GM11168 (cell line): Measurements from ENCODE around the gene NFIL3.

ENCODE experiments used
- in situ Hi-C: fragments of 300-500 bp; cut with MboI; formaldehyde crosslinking; loops from one replicate; pipeline ENCODE4 v1.12.0; 2022; ENCODE audit warnings: low sequenced_read_pairs; ENCODE audit not compliant: unreplicated experiment

The NFIL3 gene

DNA sequence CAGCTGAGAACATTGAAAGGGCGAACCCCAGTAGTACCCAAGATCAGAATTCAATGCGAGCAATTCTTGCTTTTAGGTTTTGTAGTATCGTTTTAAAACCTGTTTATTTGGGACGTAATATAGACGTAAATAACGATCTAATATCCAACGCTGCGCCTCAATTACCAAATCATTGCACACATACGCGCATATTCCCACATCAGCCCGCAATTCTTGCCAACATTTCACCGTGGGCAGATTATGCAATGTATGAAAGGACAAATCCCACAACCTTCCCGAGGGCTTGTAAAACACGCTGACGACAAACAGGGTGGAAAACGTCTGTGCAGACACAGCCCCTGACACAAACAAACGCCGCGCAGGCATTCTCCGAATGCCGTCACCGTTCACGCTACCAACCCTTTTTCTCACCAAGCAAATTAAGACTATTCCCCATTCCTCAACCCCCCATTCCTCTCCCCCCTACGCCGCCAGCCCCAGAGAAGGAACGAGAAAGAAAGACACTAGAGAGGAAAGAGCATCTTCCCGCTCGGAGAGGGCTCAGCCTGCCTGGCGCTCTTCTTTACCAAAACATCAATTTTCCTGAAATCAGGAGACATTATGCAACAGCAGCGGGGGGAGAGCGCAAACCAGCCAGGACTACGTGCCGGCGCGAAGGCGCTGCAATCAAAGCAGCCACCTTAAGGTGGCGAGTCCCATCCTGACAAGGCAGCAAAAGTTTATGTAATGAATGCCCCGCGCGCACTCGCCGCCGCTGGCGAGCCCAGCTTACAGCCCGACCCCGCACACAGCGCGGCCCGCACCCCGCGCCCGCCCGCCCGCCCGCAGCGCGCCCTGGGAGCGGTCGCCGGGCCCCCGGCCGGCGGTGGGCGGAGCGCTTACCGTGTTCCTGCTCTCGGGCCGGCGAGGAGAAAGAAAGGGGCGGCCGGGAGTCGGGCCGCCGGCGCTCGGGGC lies 597 bp downstream of the NFIL3 start:
- in situ Hi-C loops, result no loop called here

DNA sequence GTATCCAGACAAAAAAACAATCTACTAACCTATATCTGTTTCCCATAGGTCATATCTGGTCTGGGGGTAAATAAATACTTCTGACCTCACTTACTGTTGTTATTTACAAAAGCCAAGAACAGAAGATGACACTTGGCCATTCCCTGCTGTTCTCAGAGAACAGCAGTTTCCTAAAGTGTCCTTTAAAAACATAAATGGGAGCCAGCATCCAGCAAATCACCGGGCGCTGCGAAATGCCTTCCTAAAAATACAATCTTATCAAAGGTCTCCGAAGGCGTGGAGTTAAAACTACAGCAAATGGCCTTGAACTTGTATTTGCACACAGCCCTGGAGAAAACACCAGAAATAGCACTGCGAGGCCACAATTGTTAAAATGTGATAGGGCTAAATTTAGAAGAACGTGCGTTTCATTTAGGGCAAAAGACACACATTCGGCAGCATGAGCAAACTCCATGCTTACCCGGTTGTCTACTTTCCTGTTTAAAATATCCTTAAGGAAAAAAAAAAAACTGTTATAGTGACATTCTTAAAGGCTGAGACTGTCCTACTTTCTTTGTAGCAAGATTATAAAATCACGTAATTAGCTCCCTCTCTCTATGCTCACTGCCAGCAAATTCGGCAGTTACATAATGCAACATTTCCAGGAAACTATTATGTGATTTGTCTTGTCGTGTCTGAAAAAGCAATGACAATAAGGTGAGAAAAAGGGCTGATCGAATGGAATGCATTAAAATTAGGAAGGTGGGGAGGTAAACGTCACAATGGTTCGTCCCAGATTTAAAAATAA lies 1.5 kb downstream of the NFIL3 start:
- in situ Hi-C loops, result no loop called here

DNA sequence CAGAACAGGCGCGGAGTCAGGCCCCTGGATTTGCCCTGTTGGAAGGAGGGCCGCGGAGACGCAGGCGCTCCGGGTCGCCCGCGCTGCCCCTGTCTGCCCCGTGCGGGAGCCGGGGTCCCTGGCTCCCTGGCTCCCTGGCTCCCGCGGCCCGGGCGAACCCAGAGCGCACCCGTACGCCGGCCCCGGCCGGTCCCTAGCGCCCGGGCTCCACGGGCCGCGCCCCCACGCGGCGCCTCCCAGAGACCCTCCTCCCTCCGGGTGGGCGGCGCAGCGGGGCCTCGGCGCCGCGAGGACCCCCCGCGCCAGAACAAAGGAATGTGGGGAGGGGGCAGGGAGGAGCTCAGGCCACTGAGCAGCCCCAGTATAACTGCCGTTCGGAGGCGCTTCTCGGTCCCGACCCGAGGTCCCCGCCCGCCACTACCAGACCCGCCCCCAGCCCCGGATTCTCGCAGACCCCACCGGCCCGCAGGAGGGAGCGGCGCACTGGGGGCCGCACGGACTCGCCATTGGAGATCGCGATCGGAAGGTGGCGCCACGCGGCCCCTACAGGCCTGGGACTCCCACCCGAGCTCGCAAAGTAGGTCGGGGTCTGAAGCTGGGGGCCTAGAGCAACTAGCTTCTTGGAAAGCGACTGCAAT lies 2.4 kb downstream of the NFIL3 start:
- in situ Hi-C loops, result no loop called here

DNA sequence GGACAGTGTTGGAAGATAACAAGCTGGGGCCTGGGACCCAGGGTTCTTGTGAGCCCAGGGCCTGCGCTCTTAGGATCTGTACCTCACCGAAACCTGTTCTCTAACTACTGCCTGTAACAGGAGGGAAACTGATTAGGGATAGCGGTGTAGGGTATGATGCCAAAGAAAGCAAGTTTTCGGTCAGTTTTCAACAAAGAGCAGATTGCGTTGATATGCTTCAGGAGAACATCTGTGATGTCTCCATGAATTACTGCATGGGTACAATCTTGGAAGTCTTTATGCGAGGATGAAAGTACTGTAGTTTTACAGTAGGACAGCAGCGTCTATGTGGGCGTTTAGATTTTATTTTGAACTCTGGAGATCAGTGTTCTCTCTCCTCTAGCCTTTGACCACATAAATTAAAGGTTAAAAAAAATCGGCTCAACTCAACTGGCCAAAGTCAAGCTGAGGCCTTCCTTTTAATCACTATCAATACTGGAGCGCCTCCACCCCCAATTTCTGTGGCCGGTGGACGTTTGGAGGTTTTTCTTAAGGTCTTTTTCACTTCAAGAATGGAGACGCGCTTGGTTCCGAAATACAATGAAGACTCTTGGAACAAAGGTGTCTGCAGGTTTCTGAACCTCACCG lies 3.0 kb downstream of the NFIL3 start:
- in situ Hi-C loops, result no loop called here

DNA sequence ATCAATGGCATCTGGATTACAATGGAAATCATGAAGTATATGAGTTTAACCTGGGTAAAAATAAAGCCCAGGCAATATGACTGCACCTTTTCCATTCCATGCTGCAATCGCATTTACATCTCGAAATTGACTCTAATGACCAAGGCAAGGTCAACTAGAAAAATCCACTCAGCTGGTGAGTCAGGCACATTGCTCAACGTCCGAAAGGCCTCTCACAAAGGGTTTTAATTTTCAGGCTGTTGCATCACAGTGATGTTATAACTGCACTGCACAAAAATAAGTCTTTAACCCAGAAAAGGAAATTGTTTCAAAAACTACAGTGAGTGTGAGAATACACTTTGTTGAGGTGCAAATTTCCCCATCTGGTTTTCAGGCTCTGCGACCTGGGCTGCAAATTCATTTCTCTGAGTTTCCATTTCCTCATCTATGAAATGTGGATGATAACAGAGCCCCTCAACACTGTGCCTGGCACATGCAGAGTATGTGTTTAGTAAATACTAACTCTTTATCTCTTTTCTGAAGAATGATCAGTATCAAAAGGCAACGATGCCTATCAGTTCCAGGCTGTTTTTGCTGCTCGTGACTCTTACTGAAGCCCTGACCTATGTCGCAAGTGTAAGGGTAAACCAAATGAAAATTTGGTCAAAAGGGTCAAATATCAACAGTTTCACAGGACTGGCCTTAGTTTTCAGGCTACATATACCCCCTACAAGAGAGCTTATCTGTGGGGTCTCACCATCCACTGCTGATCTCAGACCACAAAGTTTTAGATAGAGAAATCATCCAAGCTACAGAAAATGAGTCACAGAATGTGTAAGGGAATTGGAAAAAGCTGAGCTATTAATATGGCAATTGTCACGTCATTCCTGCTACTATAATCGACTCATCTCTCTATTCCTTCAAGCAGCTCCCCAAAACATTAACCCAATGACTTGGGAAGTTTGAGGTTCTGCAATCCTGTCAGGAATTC lies 4.1 kb downstream of the NFIL3 start:
- in situ Hi-C loops, result no loop called here

DNA sequence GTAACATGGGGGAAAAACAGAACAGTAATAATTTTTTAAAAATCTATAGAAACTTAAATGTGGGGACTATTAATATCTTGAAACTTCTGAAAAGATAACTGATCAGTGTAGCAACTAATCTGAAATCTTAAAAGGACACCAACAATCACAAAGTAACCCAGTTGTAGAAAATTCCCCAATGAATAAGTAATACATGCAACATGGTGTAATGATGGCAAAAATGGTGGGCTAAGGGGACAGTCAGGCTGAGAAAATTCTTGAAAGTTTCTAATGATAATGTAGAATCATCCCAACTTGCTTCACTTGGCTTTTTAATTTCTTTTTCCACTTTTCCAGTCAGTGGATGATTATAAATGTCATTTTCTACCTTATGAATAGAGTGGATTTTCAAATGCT lies 5.4 kb downstream of the NFIL3 start:
- in situ Hi-C loops, result no loop called here

DNA sequence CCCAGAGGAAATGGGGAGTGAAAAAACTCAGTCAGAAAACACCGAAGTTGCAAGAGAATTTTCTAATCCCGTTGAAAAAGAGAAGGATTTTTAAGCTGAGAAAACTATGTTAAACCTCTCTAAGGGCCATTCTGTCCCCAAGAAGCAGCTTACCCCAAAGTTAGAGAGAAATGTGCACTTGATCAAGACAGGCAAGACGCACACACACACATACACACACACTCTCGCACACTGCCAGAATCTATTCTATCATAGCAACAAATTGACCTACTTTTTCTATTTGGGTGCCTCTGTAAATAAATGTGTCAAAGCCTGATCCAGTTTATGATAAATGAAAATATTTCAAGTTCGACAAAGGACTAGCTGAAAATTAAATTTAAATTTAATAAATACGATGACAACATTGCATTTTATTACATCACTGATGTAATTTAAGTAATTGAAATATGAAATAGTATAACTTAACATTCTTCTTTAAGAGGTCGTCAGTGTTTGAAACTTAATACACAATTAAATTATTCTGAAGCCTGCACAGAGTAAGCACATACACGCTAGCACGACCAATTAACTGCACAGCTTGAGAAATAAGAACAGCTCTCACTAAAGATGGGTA lies 5.9 kb downstream of the NFIL3 start:
- in situ Hi-C loops, result no loop called here

DNA sequence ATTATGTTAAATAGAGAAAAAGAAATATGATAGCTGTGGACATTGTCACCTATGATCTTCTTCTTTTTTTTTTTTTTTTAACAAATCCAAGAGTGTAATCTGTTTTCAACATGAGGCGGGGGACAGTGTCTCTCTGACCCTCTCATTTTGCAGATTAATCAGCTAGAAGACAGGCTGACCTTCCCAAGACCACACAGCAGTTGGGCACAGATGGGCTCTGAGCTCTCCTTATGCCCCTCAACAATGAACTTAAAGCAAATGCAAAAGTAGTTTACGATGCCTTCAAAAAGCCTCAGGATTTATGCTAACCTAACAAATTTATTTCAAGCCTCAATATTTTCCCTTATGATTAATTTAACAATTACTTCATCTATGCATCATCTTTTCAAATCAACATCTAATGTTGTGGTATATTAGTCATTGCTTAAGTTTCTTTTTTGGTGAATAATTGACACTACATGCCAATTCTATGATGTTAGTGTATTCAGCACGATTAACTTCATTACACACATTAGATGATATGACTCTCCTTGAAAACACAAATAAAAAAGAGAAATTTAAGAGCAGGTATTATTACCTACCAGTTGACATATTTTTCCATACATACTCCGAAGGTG lies 7.4 kb downstream of the NFIL3 start:
- in situ Hi-C loops, result no loop called here

DNA sequence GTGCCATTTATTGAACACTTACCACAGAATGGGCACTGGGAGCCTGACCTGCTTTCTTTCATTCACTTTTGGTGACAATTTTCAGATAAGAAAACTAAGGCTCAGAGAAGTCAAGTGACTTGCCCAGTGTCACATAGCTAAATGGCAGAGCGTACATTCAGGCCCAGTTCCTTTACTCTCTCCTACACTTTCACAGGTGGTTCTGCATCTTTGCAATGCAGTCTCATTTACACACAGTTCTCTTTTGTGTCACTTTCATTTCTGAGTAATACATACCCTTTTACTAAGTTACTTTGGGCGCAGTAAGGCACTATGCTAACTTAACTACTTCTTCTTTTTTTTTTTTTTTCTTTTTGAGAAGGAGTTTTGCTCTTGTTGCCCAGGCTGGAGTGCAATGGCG lies 8.3 kb downstream of the NFIL3 start:
- in situ Hi-C loops, result no loop called here

DNA sequence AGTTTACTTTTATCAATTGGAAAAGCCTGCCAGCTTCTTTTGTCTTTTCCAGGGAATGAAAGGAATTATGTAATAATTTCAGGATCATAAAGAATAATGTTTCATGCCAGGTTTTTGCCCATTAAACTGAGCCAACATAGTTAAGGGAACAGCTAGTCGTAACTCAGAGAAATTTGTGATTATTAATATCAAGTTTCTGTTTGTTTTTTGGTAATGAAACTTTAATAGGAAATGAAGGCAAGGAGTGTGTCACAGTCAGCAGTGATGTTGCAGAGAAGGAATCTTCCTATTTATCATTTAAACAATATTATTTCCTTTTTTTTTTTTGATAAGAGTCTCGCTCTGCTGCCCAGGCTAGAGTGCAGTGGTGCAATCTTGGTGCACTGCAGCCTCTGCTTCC lies 10.7 kb downstream of the NFIL3 start:
- in situ Hi-C loops, result no loop called here

DNA sequence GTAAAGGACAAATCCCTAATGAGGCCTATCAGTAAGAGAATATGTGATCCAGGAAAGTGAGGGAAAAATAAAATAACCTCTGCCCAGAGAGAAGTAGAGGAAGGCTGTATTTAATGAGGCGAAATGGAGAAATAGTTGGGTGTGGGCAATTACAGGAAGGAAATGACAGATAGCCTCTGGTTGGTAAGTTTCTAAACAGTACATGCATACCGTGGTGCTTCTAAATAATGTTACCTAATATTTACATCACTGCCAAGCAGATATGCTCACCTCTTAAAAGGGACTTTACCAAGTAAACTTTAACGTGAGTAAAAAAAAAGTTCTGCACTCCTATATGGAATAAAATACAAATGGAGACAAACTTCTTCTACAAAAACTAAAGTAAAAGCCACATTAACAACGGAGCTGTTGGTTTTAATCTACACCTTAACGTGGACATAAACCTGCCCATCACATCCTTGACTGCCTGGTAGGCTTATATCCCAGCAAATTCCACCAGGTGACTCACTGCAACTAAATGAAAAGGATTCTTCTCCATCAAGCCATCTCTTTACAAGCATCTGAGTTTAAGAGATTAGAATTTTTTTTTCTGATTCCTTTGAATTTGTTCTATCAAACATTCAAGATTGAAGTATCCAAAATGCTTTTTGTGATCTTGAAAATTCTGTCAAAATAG lies 12.4 kb downstream of the NFIL3 start:
- in situ Hi-C loops, result no loop called here

DNA sequence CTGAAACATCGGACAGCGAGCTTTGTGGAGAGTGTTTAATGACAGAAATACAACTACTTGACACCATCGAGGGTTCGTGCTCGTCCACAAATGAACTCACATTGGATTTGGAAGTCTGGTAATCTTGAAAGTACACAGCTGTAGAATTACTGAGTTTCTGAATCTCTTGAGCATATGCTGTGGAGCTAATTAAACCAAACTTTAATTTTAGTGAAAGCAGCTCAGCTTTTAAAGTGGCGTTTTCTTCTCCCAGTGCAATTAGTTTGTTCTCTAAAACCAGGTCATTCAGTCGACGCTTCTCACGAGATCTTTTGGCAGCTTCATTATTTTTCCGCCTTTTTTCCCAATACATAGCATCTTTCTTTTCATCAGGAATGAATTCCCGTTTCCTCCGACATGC lies 13.5 kb downstream of the NFIL3 start:
- in situ Hi-C loops, result no loop called here

DNA sequence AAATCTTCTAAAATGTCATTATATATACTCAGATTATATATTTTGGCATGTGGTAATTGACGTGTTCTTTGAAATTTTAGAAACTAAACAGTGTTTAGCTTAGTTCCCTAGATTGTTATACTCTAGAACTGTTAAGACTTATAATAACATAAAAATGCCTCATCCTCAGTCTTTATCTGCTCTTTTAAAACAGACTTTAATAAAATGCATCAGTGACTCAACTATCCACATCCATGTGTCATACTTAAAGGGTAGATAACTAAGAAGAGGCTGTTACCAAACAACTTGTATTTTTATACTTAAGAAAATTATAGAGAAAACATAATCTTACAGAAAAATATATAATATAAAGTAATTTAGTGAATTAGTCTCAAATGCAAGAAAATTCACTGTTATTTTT lies 15.2 kb downstream of the NFIL3 start:
- in situ Hi-C loops, result no loop called here

DNA sequence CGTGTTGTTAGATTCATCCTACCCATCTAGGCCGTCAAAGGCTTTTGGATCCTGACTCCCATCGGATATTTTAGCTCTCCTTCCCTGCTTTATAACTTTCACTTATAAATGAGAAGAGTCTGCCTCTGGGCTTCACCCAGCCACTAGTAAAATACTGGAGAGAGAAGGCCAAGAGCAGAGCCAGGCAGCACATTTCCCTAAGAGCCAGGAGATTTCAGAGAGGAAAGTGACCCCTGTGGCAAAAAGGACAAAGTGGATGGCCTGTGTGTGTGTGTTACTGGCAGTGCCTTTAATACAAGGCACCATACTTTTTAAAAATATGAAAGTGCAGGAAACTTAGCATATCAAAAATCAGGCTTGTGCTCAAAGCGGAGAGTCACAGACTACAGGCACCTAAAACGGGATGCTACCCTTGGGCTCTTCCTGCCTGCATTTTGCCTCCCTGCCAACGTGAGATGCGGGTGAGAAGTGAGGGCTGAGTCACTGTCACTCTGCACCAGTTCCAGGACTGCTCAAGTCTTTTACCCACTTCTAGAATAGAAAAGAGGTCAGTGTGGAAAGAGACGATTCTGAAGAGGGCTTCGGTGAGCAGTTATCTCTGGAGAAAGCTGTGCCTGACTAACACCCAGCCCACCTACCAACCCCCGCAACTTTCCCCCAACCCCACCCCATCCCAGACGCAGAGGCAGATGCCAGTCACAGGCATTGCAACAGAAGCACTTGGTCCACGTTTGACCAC lies 15.9 kb downstream of the NFIL3 start:
- in situ Hi-C loops, result no loop called here

DNA sequence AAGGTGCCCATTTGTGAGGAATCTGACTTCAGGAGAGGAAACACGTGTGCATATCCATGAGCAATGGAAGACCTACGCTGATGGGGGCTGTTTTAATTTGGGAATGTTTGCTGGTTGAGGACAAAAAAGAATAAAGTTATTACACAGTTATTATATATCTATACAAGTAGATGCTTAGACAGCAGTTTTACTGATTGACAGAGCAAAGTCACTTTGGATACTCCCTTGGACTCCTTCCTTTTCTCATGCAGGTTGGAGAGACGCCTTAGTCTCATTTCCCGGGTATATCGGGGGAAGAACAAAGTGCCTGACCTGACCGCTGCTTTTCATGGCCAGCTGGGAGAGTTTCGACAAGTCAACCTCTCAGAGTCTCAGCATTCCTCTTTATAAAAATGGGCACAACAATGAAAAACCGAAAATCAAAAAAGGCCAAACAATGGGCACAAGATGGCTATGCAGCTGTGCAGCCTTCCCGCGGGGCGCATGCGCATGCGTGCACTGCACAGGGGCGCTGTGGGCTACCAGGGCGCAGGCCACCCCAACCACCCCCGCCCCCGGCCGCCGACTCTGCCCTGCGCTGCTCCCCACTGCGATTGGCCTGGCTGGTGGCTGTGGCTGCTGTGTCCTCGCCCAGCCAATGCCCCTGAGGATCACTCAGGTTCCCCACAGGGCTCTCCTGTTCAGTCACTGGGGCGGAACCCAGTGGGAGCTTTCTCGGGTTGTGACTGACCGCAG lies 18.1 kb downstream of the NFIL3 start:
- in situ Hi-C loops, result no loop called here

DNA sequence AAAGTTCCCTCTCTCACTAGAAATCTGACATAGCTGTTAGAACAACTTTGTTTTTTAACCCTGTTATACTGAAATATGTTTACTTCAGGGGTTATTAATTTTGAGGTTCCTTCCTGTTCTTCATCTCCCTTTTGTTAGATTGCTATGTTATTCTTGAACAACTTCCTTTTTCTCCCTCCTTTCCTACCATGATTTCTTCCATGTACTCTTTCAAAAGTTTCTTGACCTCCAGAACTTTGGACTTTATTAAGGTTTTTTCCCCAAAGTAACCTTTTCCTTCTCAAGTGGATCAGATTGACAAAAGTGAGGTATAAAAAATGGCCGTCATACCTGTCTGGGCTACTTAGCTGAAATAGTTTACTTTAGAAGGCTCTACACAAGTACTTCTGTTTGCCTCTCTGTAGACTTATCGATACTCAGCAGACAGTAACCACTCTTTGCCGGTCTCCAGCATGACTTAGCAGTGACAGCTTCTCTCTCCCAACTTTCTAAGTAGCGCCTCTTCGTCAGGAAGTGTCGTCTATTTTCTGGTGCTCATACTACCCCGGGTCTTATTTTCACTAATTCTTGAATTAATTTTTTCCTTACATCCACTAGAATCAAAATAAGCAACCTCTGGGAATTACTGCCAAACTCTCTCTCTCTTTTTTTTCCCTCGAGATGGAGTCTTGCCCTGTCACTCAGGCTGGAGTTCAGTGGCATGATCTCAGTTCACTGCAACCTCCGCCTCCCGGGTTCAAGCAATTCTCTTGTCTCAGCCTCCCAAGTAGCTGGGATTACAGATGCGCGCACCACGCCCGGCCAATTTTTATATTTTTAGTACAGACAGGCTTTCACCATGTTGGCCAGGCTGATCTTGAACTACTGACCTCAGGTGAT lies 19.7 kb downstream of the NFIL3 start:
- in situ Hi-C loops, result no loop called here
